ENCODE results near the gene DEPP1.

Gene DEPP1

DNA sequence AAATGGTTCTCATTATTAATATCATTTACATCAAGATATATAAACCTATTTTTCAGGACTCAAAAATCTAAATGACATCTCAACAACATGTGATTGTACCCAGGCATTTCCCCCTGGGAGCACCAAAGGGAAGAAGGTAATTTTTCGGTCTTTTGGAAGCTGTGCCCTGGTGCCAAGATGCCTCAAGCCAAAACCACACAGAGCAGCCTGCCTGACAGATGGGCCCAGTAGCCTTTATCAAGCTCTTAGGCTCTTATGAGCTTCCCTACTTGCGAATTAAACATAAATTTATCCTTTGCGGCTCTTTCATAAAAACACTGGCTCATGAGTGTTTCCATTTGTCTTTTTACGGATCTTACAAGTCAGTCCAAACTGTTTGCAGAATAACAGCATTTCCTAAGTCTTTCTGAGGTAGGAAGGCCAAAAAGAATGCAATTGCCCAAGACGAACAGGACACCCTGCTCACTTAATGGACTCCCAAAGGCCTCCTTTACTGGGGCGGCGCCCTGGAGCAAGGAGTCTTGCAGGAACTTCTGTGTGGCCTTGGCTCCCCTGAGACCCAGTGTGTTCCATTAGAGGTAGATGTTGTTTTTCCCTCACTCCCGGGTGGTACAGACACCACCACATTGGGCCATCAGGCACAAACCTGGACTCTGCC lies 23.1 kb downstream of the DEPP1 start:
- DNase-seq (ENCODE audit: low spot score) (no peak), FAIRE-seq (no peak)

GRCh38 chr10:44954962-44955361 lies 23.6 kb downstream of the DEPP1 start:
- DNase-seq (ENCODE audit: low spot score) (no peak), FAIRE-seq (no peak)

DNA sequence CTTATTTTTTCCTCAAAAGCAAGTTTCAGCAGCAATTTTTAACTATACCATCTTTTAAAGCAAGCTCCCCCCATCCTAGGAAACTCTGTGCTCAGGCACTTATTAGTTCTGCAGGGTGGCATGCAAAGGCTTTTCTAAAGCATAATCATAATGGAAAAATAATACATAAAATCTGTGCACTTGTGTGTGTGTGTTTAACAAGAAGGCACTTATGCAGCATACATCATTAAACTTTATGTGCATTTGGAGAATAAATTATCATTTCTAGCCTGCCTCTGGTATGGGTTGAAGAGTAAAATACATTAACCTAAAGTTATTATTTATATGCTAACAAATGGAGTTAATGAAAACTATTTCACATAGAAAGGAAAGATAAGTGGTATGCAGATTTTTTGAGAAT lies 24.6 kb downstream of the DEPP1 start:
- FAIRE-seq = no peak
- no peak for DNase-seq (ENCODE audit: low spot score)

GRCh38 chr10:44952779-44953231 lies 25.8 kb downstream of the DEPP1 start:
- DNase-seq (ENCODE audit: low spot score) = peak; percentile 57
- FAIRE-seq = no peak

DNA sequence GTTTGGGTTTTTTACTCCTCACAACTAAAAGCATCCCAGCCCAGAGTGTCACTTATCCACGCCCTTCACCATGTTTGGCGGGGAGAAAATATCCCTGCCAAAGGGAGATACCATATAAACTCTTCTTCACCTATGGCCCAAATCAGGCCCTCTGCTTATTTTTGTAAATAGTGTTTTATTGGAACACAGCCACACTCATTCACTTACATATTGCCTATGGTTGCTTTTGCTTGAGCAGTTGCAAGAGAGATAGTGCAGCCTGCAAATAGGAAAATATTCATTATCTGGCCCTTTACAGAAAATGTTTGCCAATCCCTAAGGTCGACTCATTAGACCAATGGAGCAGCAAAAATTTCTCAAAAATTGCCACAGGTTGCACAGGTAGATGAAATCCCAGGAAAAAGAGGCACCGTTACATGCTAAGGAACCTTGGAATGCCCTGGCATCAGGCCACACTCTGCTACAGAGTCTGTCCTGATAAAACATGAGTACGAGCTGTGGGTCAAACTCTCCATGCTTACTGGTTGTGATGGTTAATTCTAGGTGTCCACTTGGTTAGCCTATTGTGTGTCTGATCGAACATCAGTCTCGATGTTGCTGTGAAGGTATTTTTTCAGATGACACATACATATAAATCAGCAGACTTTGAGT lies 26.9 kb downstream of the DEPP1 start:
- FAIRE-seq (no peak), DNase-seq (ENCODE audit: low spot score) (no peak)

DNA sequence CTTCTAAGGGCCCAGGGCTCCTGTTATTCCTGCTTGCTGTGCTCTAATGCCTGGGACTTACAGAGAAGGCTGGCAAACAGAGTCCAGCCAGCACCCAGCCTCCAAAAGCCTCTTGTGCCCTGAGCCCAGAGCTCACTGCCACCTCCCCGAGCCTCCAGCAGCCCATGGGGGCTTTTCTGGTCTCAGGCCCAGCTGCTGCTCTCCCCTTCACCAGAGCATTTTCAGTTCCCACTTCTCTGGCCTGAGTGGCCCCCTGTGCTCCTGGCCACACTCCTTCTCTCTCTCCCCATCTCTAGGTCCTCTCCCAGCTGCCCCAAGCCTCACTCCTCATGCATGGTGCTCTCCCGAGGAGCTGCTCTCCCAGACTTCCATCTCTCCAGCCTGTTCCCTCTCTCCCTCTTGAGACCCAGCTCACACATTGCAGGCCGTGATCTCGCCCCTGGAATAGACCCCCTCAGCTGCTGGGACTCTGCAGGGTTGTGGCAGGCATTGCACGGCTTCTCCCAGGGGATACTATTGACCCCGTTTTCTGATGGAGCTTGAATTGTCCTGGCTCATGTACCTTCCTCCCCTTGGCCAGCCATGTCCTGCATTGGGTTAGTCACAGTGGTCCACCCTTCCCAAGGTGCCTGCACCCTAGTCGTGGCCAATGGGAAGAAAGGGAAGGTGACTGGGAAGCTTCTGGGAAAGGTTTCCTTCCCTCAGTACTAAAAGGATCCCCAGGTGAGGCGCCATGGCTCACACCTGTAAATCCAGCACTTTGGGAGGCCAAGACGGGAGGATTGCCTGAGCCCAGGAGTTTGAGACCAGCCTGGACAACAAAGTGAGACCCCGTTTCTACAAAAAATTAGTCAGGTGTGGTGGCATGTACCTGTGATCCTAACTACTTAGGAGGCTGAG lies 28.0 kb downstream of the DEPP1 start:
- no peak for FAIRE-seq
- no peak for DNase-seq (ENCODE audit: low spot score)

DNA sequence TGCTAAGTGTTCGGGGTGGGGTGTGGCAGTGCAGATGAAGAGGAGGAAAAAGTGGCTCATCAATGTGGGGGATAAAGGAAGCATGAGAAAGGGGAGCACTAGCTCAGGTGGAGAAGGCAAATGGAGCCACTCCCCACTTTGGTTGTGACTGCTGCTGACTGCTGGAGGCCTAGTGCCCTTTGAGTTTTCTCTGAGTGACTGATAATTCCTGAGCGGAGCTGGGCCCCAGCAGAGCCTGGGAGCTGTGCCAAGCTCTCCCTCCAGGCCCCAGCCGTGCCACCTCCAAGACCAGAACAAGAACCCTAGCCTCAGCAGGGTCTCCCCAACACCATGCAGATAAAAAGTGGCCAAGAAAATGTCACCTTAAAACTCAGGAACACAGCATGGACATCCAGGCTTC lies 28.7 kb downstream of the DEPP1 start:
- DNase-seq (ENCODE audit: low spot score) (no peak), FAIRE-seq (no peak)

DNA sequence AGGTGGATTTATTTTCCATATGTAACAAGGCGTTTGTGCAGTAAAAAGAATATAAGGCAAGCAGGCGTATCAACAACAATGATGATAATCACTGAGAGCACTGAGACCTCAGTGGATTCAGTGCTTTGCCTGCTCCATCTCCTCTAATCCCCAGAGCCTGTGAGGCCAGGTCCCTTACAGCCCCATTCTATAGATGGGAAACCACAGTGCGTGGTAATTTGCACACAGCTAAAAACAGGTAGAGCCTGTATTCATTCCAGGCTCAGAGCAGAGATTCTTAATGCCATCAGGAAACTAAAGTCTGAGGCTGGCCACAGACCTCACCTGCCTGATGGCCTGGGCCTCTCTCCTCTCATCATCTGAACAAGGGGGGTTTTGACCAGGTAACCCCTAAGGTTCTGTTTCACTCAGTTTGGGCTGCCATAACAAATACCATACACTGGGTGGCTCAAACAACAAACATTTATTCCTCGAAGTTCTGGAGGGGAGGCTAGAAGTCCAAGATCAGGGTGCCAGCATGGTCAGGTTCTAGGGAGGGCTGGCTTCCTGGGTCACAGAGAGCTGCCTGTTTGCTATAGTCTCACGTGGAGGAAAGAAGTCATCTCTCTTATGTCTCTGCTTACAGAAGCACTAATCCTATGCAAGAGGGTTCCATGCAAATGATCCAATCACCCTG lies 29.3 kb downstream of the DEPP1 start:
- DNase-seq (ENCODE audit: low spot score) (no peak), FAIRE-seq (no peak)

DNA sequence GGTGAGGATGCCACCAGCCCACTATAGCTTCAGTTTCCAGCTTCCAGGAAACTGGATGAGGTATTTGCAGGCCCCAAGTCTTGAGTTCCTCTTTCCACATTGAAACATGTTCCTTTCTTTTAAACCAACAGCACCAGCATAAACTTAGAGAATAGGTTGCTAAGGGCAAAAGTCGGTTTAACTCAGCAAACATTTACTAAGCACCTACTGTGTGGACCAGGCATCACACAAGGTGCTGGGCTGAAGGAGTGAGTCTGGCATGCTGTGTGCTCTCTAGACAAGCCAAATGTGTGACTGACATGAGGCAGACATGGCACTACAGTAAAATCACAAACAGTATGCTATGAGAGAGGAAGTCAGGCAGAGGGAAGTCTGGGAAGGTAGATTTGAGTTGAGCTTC lies 30.0 kb downstream of the DEPP1 start:
- DNase-seq (ENCODE audit: low spot score) = no peak
- FAIRE-seq = no peak

DNA sequence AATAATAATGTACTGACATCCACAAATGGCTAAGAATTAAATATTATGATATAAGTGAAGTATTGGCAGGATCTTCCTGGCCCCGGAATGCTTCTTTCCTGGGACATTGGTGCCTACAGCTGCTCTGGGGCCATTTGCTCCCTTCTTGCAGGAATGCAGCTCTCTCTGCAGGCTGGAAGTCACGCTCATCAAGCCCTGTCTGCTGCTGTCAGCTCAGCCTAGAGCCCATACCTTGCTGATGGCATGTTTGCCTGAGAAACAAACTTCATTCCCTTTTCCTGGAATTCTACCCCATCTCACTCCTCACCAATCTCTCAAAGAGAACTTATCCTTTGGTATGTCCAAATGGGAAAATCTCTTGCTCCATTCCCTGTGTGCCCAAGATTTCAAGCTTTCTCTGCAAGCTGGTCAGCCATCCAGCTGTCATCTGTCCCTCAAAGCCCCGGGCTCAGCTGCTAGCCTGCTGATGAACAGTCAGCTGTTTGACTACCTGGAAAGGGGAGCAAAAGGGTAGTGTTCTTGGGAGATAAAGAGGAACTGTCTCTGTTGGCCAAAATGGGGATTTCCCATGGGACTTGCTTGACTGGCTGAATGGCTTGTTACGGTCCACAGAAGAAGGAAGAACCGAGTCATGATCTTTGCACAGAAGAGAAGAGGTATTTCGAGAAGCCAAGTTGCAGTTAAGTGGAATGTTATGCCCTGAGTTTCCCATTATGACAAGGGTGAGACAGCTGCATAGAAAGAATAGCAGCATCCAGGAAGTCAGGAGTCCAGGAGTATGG lies 31.0 kb downstream of the DEPP1 start:
- FAIRE-seq (peak; percentile 47), DNase-seq (ENCODE audit: low spot score) (peak; percentile 72)

DNA sequence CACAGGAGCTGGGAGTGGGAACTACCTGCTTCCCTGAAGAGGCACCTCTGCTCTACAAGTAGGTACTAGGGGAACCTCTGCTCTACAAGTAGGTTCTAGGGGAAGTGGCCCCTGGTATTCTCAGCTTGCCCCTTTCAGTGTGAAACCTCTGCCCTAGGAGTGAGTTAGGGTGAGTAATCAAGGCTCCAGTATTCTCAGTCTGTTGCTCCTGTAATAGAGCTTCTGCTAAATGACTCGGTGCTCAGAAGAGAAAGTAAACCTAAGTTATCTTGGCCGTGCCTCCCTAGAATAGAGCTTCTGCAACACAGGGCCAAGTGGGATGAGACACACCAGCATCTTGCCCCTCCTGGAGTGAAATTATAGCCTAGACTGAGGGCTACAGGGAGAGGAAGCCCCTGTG lies 32.4 kb downstream of the DEPP1 start:
- peak; percentile 72 for DNase-seq (ENCODE audit: low spot score)
- peak; percentile 10 for FAIRE-seq

DNA sequence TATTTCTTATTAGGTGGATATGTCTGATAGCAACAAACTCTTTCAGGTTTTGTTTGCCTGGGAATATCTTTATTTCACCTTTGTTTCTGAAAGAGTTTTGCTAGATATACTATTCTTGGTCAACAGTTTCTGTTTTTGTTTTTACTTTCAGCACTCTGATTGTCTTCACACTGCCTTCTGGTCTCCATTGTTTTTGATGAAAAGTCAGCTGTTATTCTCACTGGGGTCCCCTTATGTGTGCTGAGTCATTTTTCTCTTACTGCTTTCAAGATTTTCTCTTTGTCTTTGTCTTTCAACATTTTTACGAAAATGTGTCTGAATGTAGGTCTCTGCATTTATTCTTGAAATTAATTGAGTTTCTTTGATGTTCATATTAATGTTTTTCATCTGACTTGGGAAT lies 34.3 kb downstream of the DEPP1 start:
- DNase-seq (ENCODE audit: low spot score) = no peak

DNA sequence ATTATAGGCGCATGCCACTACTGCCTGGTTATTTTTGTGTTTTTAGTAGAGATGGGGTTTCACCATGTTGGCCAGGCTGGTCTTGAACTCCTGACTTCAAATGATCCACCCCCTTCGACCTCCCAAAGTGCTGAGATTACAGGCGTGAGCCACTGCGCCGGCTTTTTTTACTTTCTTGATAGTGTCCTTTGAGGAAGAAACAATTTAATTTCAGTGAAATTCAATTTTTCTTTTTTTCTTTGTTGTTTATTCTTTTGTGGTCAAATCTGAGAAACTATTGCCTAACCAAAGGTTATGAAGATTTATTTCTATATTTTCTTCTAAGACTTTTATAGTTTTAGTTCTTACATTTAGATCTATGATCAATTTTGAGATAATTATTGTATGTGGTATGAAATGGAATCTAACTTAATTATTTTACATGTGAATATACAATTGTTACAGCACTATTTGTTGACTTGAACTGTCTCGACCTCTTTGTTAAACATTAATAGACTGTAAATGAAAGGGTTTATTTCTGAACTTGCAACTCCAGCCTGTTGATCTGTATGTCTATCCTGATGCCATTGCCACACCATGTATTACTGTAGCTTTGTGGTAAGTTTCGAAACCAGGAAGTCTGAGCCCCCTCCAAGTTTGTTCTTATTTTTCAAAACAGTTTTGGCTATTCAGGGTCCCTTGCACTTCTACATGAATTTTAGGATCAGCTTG lies 38.8 kb downstream of the DEPP1 start:
- FAIRE-seq = peak; percentile 45

More for the DNA sequence above, 34.3 kb downstream of the DEPP1 start:
- no peak for FAIRE-seq

DNA sequence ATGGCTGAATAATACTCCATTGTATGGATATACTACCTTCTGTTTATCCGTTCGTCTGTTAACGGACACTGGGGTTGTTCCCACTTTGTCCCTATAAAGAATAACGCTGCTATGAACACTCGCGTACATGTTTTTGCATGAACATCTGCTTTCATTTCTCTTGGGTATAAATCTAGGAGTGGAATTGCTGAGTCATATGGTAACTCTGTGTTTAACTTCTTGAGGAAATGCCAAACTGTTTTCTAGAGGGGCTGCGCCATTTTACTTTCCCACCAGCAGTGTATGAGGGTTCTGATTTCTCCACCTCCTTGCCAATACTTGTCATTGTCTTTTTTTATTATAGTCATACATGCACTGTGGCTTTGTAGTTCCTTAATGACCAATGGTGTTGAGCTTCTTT lies 39.7 kb downstream of the DEPP1 start:
- FAIRE-seq (no peak), DNase-seq (ENCODE audit: low spot score) (no peak)

More for the DNA sequence above, 38.8 kb downstream of the DEPP1 start:
- peak; percentile 36 for DNase-seq (ENCODE audit: low spot score)

DNA sequence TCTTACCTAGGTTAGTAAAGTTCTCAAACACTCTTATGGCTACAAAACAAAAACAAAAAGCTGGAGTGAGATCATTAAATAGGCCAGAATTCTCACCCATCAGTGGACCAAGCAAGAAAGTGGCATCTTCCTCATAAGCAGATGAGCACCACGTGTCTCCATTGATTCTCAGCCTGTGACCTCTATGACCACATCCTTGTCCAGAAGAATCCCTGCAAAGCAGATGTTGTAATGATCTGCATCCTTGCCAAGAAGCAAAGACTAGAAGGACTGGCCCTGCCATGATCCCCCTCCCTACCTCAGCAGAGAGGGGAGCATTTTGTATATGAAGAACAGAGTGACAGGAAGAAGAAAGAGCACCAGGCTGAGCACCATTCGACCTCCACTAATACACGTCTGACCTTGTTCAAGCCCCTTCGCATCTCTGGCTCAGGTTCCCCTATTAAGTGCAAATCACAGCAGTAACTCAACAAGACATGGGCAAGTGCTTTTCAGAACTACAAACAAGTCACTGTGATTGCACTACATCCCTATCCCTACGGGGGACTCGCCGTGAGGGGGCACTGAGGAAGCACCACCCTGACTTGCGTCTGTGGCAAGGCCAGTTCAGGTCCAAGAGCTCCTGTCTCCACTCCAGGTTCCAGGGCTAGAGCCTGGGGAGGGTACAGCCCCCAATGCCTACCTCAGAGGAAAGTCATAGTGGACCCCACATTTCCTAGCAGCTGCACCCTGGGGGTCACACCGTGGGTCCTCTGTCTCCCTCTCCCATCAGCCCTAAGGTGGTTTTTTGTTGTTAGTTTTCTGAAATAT lies 41.2 kb downstream of the DEPP1 start:
- DNase-seq (ENCODE audit: low spot score) (no peak), FAIRE-seq (no peak)

- DNase-seq (ENCODE audit: low spot score) = no peak
- FAIRE-seq = no peak
These were observed 42.2 kb downstream of the DEPP1 start for GRCh38 chr10:44936314-44936975.

DNA sequence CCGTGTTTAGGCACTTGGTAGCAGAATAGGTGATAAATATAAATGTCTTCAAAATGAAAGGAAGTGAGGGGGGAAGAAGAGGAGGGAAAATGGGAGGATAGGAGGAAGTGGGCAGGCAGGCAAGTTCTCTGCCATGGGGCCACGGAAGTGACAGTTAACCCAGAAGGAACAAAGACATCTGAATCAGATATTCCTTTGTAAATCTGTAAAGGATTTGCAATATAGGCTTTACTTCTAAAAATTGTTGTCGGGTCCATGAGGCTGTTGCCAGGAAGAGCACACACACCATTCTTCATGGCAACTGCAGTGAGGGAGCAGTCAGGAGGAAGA lies 42.7 kb downstream of the DEPP1 start:
- no peak for DNase-seq (ENCODE audit: low spot score)
- FAIRE-seq = no peak

DNA sequence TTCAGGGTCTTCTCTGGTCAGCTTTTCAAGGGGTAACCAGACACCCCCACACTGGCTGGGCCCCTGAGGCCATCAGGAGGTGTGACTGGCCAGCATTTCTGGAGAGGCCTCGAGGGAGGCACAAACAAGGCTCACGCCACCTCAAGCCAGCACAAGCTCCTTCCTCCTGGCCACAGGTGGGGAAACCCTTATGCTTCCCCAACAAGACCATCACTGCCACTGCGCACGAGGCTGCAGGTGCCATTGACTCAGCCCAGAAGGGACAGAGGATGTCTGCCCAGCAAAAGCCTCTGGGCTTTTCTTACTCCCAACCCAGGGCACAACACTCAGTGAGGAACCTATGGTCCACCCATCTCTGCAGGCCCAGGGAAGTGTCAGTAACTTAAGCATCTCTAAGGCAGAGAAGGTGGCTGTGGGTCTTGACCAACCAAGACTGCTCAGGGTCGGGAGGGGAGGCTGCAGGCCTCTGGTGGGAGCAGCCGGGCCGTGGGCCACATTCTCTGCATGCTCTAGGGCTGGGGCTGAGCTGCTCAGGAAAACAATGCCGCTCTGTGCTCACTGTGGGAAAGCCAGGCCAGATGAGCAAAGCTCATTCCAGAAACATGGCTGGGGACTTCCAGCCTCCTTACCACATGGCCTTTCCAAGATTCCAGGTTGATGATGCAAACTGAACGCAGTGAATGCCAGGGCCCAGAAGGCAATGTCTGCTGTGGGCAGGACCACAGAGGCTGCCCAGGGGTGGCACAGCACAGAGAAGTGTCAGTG lies 43.2 kb downstream of the DEPP1 start:
- peak; percentile 90 for DNase-seq (ENCODE audit: low spot score)
- peak; percentile 69 for FAIRE-seq
